Mammary epithelial cell (primary cell): ENCODE data around the gene APOA4.

Source experiments
- EZH2 ChIP-seq: IDR thresholded peaks from 2 replicates; pipeline ENCODE4 v1.6.1; 2012; ENCODE audit warnings: low read length, inconsistent platforms, borderline replicate concordance
- TF ChIP-seq, protein P1 (sequence below), 2 donors: IDR thresholded peaks in 1 of 2; conservative IDR thresholded peaks in 1 of 2; 2 replicates each; pipeline ENCODE4 v1.5.1; 2011 to 2012; ENCODE audit warnings: inconsistent platforms in 2 of 2, low read length in 2 of 2, mild to moderate bottlenecking in 2 of 2, control low read depth in 1 of 2, low read depth in 1 of 2; ENCODE audit not compliant: insufficient read depth in 1 of 2; ENCODE audit errors: extremely low read depth in 1 of 2

DNA sequence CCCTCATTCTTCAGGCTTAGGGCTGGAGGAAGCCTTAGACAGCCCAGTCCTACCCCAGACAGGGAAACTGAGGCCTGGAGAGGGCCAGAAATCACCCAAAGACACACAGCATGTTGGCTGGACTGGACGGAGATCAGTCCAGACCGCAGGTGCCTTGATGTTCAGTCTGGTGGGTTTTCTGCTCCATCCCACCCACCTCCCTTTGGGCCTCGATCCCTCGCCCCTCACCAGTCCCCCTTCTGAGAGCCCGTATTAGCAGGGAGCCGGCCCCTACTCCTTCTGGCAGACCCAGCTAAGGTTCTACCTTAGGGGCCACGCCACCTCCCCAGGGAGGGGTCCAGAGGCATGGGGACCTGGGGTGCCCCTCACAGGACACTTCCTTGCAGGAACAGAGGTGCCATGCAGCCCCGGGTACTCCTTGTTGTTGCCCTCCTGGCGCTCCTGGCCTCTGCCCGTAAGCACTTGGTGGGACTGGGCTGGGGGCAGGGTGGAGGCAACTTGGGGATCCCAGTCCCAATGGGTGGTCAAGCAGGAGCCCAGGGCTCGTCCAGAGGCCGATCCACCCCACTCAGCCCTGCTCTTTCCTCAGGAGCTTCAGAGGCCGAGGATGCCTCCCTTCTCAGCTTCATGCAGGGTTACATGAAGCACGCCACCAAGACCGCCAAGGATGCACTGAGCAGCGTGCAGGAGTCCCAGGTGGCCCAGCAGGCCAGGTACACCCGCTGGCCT is 7.2 kb upstream of the APOA4 start:
- TF ChIP-seq, protein P1, sequence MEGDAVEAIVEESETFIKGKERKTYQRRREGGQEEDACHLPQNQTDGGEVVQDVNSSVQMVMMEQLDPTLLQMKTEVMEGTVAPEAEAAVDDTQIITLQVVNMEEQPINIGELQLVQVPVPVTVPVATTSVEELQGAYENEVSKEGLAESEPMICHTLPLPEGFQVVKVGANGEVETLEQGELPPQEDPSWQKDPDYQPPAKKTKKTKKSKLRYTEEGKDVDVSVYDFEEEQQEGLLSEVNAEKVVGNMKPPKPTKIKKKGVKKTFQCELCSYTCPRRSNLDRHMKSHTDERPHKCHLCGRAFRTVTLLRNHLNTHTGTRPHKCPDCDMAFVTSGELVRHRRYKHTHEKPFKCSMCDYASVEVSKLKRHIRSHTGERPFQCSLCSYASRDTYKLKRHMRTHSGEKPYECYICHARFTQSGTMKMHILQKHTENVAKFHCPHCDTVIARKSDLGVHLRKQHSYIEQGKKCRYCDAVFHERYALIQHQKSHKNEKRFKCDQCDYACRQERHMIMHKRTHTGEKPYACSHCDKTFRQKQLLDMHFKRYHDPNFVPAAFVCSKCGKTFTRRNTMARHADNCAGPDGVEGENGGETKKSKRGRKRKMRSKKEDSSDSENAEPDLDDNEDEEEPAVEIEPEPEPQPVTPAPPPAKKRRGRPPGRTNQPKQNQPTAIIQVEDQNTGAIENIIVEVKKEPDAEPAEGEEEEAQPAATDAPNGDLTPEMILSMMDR (conservative IDR thresholded peaks at IDR 0.05 in 1 of 2, IDR thresholded peaks at IDR 0.05 in 1 of 2; ENCODE audit: extremely low read depth in 1 of 2, insufficient read depth in 1 of 2, low read depth in 1 of 2, low read length in 2 of 2) = no peak
- TF ChIP-seq EZH2 = no peak
